HUDEP-2 (cell line): Measurements from ENCODE around the gene ENPP6.
"Not testable (repeated sequence)": the region's sequence is repeated elsewhere in the genome, so short reads cannot be mapped to it uniquely, and the experiment has no call there.

Experiments used
- DNase-seq, 76 experiments: peaks; one replicate each; lab custom pipeline; 2025; ENCODE audit not compliant: unreplicated experiment in 76 of 76; lab: John Stamatoyannopoulos, UW

The ENPP6 gene

GRCh38 chr4:184237612-184238011, 19.9 kb upstream of the ENPP6 start:
- no peak for DNase-seq

DNA sequence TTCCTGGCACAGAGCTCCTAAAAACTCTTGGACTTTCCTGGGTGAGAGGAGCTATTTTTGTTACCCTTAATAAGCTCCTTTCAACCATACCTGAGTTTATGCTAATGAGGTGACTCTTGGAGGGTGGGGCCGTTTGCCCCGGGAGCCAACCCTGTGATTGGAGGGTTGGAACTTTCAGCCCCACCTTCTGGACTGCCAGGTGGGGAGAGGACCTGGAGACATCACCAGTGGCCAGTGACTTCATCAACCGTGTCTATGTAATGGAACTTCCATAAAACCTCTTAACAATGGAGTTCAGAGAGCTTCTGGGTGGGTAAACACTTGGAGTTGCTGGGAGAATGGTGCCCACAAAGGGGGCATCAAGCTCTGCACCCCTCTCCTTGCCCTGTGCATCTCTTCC, 17.9 kb upstream of the ENPP6 start:
- no peak for DNase-seq

GRCh38 chr4:184234155-184234554, 16.5 kb upstream of the ENPP6 start:
- DNase-seq: no peak

- DNase-seq: no peak
Observed at GRCh38 chr4:184232975-184233374, 15.3 kb upstream of the ENPP6 start.

DNA sequence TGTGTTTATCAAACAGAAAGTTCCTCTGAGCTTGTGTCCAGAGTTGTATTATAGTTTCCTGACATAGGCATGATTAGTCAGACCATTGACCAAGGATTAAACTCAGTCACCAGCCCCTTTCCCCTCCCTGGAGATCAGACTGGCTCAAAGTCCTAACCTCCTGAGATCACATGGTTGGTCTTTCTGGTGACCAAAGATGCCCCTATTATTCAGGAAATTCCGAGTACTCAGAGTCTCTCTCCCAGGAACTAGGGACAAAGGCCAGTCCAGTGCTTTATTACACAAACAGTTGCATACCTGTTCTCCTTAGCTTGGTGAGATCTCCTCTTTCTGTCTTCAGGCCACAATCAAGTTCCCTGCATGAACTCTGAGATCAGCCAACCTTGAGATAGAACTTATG, 14.5 kb upstream of the ENPP6 start:
- no peak for DNase-seq

GRCh38 chr4:184231573-184231972, 13.9 kb upstream of the ENPP6 start:
- no peak for DNase-seq

GRCh38 chr4:184228056-184228705, 10.5 kb upstream of the ENPP6 start:
- DNase-seq: no peak

- DNase-seq: no peak
Observed at GRCh38 chr4:184216515-184216914, 1.2 kb downstream of the ENPP6 start.

DNA sequence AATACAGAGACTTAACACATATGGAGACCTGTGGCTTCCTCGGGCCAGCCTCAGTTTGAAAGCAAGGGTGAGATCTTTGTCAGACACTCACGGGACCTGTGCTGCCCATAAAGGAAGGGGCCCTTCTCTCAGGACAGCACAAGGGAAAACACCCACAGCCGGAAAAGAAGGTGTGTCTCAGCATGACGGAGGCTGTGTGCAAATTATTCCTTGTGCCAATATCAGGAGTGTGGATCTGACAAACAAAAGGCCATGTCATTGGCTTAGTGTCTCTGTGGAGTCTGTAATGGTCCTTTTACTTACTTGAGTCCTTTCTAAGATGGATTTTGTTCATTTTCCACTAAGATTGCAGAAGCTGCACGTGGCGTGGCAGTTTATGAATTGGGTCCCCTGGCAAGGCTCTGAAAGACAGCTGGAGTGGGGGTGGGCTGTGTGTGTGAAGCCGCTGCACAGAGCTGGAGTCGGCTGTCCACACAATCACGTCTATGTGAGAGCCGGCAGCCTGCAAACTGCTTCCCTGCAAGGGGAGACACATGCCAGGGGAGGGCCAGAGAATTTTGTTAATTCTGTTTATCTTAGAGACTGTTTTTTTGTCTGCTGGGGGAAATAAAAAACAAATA, 1.9 kb downstream of the ENPP6 start:
- DNase-seq: no peak

DNA sequence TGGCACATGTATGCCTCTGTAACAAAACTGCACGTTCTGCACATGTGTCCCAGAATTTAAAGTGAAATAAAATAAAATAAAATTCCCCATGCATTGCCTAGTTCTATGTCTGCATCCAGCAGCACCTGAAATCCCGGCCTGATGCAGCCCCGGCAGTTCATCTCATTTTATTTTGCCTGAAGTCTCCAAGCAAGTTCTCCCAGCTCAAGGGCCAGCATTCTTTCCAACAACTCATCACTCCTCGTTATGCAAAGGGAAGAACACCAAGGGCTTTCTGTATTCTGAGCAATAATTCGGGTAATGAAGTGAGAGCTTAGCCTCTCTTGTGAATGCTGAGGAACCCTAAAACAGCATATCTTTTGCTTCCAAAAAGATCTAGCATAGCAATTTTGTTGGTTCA, 2.7 kb downstream of the ENPP6 start:
- DNase-seq: no peak

DNA sequence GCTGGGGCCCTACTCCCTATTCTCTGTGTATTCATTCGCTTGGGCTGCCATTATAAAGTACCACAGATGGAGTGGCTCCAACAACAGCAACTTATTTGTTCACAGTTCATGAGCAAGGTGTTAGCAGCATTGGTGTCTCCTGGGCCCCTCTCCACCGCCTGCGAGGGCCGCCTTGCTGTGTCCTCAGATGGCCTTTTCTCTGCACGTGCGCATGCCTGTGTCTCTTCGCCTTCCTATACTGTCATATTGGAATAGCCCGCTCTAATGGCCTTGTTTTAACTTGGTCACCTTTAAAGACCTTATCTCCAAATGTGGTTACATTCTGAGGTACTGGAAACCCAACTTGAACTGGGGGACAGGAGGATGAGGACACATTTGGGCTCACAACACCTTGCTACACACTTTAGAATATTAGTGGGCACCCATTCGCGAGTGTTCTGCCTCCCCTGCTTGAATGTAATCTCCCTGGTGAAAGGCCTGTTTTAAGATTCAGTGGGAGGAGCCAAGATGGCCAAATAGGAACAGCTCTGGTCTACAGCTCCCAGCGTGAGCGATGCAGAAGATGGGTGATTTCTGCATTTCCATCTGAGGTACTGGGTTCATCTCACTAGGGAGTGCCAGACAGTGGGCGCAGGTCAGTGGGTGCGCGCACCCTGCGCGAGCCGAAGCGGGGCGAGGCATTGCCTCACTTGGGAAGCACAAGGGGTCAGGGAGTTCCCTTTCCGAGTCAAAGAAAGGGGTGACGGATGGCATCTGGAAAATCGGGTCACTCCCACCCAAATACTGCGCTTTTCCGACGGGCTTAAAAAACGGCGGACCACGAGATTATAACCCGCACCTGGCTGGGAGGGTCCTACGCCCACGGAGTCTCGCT, 9.7 kb downstream of the ENPP6 start:
- not testable (repeated sequence) for DNase-seq

DNA sequence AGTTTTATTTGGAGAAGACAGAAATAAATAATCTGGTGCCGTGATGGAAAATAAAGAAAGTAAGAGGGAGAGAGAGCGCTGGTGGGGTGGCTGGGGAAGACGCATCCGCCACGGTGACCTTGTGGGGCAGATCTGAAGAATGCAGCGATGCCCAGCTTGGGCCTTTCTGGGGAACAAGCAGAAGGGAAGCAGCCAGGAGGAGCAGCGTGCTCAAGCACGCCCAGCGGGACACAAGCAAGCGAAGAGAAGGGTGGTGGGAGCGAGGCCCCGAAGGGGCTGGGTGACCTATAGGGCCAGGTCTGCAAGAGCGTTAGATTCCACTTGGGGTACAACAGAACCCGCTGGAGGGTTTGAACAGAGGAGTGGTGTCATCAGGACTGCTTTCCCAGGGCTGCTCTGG, 12.4 kb downstream of the ENPP6 start:
- no peak for DNase-seq

DNA sequence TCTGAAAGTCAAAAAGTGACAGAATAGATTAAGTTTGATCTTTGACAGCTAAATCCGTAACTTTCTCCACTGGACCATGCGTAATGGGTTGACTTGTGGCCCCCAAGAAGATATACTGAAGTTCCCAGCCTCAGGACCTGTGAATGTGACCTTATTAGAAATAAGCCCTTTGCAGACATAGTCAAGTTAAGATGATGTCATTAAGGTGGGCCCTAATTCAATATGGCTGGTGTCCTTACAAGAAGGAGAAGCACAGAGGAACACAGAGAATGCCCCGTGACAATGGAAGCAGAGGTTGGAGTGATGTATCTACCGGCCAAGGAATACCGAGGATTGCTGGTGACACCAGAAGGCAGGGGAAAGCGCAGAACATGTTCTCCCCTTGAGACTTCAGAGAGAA, 14.4 kb downstream of the ENPP6 start:
- DNase-seq: no peak

DNA sequence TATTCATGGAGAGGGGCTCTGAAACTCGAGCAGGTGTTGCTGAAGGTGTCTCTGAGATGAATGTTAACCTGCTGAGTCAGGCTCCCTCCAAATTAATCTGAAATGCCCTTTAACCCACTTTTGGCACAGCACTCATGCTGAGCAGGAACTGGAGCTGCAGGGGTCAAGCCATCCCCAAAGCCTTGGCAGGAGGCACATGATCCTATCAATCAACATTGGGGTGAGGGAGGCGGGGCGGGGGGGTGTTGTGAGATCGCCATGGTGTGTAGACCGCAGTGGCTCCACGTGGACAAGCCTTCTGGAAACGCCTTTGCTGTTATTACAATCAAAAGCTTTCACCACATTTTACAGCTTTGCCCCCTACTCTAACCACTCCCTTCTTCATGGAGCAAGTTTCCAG, 16.5 kb downstream of the ENPP6 start:
- no peak for DNase-seq

DNA sequence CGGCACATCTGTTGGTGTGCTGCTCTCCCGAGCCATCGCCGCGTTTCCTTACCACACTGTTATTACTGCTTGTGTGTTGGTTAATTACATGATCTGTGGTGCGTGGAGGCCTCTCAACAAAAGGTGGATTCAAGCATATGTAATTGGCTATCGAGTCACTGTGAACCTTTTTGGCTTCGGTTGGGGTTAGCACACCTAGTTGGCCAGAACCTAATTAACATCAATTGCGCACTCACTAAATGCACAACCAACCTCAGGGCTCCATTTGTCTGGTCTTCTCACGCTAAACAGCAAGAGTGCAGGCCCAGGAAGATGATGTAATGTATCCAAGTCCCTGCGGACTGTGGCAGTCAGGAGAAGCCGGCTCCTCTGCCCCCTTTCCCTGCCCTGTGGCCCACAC, 17.4 kb downstream of the ENPP6 start:
- no peak for DNase-seq

DNA sequence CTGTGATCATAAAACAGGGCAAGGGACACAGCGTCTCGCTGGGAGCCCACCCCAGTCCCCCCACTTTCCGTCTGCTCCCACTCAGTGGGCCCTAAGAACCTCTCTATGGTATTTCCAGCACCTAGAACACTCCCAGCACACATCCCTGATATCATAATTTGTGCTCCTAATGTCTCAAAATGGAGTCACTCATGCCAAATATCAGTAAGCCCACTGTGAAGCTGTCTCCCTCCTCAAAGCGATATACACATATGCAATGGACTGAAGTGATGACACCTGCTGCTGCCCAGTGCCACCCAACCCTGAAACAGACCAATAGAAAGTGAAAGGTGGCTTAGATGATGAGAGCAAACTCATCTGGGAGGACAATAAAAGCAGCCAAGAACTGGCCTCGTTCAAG, 17.9 kb downstream of the ENPP6 start:
- no peak for DNase-seq

DNA sequence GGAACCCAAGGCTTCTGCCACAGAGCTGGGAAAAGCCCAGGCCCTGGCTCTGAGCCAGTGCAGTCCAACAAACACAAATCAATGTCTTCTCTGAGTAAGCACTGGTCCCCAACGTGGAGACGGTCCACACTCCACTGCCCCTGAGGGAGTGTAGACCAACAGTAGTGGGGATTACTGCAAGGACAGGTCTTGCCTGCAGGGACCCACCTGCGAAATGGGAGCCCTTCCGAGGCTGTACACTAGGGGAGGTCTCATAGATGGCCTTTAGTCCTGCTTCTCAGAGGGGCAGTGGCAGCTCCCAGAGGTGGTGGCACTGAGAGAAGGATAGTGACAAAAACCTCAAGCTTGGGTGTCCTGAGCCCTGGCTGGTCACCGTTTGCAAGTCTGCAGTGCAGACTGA, 19.5 kb downstream of the ENPP6 start:
- DNase-seq: no peak

GRCh38 chr4:184197536-184198082, 20.1 kb downstream of the ENPP6 start:
- no peak for DNase-seq

DNA sequence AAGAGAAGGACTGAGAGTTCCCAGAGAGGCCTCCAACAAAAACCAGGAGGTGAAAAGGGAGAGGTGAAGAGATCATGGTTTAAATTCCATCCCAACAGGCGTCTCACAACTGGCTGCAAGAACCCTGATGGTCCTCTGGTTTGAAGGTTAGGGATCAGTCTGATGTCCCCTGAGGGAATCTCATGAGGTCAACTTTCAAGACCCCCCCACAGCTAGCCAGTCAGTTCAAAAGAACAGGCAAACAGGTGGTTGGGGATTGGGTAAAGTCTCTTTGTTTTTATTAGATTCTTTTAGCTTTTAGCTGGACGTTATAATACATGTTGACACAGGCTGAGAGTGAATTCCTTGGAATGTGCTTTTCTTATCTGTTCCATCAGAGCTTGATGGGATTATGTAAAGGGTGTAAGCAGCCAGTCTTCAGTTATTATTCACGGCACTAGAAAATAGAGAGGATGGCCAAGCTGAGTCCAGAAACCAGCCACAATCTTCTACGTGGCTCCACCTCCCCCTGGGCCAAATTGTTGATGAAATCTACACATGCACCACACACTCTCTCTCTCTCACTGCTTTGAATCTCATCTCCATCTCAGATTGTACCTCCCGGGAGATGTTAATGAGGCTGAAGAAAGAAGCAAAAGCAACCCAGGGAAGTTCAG, 20.8 kb downstream of the ENPP6 start:
- no peak for DNase-seq

DNA sequence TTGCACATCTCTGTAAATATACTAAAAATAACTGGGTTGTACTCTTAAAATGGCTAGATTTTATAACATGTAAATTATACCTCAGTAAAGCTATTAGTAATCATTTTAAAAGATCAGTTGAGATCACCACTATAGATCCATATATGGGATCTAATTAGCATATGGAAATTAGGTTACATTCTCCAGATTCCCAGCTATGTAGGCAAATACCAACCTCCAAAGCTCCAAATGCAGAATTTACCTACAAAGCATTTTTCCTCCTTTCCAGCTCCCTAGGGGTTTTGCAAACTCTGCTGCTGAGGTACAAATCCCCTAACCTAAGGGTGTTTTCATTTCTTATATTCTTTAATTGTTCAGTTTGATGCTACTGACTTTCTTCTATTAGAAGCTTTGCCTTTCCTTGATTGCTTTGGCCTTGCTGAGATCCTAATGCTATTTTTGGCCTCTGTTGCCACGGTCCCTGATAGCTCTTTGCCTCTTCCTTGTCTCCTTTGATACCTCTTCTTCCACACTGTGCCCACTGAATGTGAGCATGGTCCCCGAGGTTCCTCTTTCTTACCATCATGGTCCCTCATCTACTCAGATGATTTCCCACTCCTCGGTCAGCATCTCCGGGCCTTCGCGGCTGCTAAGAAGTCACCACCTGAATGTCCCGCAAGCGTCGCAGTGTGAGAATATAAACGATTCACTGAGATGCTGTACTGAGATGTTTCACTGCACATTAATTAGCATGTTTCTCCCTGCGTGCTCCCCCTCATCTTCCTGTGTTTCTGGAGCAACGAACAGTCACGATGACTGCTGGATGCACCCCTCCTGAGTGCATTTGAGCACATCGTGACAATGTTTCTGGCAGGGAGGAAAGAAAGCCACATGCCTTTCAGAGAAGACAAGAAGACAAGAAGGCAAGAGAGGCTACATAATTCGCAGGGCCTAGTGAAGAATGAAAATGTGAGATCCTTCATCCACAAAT, 23.8 kb downstream of the ENPP6 start:
- DNase-seq: no peak
